ENCODE results near the gene CLEC4G. TPM values are rescaled to one million over a fixed set of nuclear protein-coding genes. Genes with fewer than 3 reads are reported as not detected.

The CLEC4G gene
- polyA plus RNA-seq, 1 donor from 2014 or later, result not detected

DNA sequence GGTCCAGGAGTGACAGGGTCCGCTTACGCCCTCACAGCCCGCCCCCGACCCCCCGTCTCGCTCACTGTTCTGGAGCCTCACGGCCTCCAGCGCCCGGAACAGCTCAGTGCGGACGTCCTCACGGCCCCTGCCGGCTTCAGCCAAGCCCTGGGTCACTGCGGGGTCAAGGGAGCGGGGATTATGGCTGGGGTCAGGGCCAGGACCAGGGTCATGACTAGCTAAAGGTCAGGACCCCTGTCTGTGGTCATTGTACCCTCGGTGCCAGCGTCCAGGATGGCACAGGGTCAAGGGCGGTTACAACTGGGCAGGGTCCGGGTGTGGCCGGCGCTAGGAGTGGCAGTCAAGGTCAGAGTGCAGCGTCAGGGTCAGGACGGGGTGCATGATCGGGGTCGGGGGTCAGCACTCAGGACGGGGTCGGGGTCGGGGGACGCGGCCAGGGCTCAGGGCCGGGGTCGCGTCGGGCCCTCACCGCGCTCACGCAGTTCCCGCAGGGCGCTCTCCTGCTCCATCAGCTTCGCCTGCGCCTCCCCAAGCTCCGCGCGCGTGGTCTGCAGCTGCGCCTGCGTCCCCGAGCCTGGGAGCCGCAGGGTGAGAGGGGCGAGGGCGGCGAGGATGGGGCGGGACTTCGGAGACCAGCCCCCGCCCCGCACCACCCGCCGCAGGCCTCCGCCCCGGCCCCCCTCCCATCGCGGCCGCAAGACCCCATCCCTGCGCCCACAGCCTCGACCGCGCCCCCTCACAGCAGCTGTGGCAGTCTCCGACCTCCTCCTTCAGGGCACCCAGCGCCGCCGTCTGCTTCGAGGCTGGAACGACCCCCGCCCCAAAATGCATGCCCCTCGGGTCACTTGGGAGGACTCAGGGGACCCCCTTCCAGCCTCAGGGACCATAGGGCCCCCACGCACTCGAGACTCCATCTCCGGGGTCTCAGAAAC lies 1.4 kb downstream of the CLEC4G start:
- Histone ChIP-seq H3K9me3 (ENCODE audit: low read length) (no peaks in the 10 kb centered on the region), H3F3A (ENCODE audit: insufficient read depth, low read length, poor library complexity, severe bottlenecking) (no peaks in the 10 kb centered on the region), H3K4me3 (ENCODE audit: low read length) (peak overlapping the region; percentile 41), H2AFZ (ENCODE audit: low read depth, low read length) (no peak overlapping the region), H3K9ac (ENCODE audit: low read length) (no peak overlapping the region), H3K79me2 (replicated peaks; ENCODE audit: insufficient read depth, low read length) (no peaks in the 10 kb centered on the region), H3K4me2 (ENCODE audit: low read length) (no peak overlapping the region), H3K36me3 (ENCODE audit: insufficient read depth, low read length) (no peaks in the 10 kb centered on the region), H3K27me3 (ENCODE audit: insufficient read depth, low read depth, low read length) (peaks cover 66% of the 10 kb centered on the region), H4K20me1 (ENCODE audit: insufficient read depth) (no peaks in the 10 kb centered on the region), H3K27ac (ENCODE audit: low read length) (no peak overlapping the region), H3K9me2 (ENCODE audit: insufficient read depth, low read length) (no peaks in the 10 kb centered on the region)
- TF ChIP-seq, protein P1, sequence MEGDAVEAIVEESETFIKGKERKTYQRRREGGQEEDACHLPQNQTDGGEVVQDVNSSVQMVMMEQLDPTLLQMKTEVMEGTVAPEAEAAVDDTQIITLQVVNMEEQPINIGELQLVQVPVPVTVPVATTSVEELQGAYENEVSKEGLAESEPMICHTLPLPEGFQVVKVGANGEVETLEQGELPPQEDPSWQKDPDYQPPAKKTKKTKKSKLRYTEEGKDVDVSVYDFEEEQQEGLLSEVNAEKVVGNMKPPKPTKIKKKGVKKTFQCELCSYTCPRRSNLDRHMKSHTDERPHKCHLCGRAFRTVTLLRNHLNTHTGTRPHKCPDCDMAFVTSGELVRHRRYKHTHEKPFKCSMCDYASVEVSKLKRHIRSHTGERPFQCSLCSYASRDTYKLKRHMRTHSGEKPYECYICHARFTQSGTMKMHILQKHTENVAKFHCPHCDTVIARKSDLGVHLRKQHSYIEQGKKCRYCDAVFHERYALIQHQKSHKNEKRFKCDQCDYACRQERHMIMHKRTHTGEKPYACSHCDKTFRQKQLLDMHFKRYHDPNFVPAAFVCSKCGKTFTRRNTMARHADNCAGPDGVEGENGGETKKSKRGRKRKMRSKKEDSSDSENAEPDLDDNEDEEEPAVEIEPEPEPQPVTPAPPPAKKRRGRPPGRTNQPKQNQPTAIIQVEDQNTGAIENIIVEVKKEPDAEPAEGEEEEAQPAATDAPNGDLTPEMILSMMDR (IDR thresholded peaks at IDR 0.05; ENCODE audit: poor library complexity, severe bottlenecking), result no peak
- no peak for TF ChIP-seq SMC3 (conservative IDR thresholded peaks at IDR 0.05; ENCODE audit: poor library complexity)
- no peak for TF ChIP-seq RAD21 (conservative IDR thresholded peaks at IDR 0.05)
- TF ChIP-seq EZH2 (IDR thresholded peaks at IDR 0.05; ENCODE audit: borderline replicate concordance, insufficient read depth, low read length, poor library complexity, severe bottlenecking), result no peak
- TF ChIP-seq POLR2AphosphoS5 (IDR thresholded peaks at IDR 0.05), result no peak
- no peak for TF ChIP-seq MXI1 (conservative IDR thresholded peaks at IDR 0.05; ENCODE audit: poor library complexity, severe bottlenecking)
- TF ChIP-seq, protein P2, sequence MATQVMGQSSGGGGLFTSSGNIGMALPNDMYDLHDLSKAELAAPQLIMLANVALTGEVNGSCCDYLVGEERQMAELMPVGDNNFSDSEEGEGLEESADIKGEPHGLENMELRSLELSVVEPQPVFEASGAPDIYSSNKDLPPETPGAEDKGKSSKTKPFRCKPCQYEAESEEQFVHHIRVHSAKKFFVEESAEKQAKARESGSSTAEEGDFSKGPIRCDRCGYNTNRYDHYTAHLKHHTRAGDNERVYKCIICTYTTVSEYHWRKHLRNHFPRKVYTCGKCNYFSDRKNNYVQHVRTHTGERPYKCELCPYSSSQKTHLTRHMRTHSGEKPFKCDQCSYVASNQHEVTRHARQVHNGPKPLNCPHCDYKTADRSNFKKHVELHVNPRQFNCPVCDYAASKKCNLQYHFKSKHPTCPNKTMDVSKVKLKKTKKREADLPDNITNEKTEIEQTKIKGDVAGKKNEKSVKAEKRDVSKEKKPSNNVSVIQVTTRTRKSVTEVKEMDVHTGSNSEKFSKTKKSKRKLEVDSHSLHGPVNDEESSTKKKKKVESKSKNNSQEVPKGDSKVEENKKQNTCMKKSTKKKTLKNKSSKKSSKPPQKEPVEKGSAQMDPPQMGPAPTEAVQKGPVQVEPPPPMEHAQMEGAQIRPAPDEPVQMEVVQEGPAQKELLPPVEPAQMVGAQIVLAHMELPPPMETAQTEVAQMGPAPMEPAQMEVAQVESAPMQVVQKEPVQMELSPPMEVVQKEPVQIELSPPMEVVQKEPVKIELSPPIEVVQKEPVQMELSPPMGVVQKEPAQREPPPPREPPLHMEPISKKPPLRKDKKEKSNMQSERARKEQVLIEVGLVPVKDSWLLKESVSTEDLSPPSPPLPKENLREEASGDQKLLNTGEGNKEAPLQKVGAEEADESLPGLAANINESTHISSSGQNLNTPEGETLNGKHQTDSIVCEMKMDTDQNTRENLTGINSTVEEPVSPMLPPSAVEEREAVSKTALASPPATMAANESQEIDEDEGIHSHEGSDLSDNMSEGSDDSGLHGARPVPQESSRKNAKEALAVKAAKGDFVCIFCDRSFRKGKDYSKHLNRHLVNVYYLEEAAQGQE (IDR thresholded peaks at IDR 0.05; ENCODE audit: borderline replicate concordance), result no peak
- no peak for TF ChIP-seq TAF1 (IDR thresholded peaks at IDR 0.05; ENCODE audit: low read depth)
- TF ChIP-seq EP300 (conservative IDR thresholded peaks at IDR 0.05; ENCODE audit: poor library complexity, severe bottlenecking), result no peak

DNA sequence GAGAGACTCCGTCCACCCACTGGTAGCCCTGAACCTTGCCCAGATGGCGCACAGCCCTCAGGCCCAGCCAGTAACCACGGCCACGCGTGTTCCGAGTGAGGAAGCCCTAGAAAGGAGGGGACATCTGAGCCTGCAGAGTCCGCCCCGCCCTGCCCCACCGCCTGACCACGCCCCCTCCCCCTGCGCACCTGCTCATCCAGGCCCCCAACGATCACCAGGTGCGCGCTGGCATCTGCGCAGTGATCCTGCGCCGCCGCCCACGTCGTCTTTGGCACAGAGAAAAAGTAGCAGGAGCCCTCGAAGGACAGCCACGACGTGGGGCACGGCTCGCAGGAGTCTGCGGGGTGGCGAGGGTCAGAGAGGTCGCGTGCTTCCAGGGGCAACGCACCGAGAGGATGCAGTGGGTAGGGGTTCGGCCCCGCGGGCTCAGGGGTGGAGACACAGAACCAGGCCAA lies 2.1 kb downstream of the CLEC4G start:
- no peak overlapping the region for H3K4me2 ChIP-seq (ENCODE audit: low read length)
- no peaks in the 10 kb centered on the region for H3F3A ChIP-seq (ENCODE audit: insufficient read depth, low read length, poor library complexity, severe bottlenecking)
- TF ChIP-seq TAF1 (IDR thresholded peaks at IDR 0.05; ENCODE audit: low read depth), result no peak
- no peak for TF ChIP-seq MXI1 (conservative IDR thresholded peaks at IDR 0.05; ENCODE audit: poor library complexity, severe bottlenecking)
- no peak for TF ChIP-seq SMC3 (conservative IDR thresholded peaks at IDR 0.05; ENCODE audit: poor library complexity)
- TF ChIP-seq, protein P1 (IDR thresholded peaks at IDR 0.05; ENCODE audit: poor library complexity, severe bottlenecking), result no peak
- no peak overlapping the region for H3K4me3 ChIP-seq (ENCODE audit: low read length)
- H3K27ac ChIP-seq (ENCODE audit: low read length), result no peak overlapping the region
- H2AFZ ChIP-seq (ENCODE audit: low read depth, low read length), result no peak overlapping the region
- H3K79me2 ChIP-seq (replicated peaks; ENCODE audit: insufficient read depth, low read length), result no peaks in the 10 kb centered on the region
- no peaks in the 10 kb centered on the region for H3K9me3 ChIP-seq (ENCODE audit: low read length)
- no peaks in the 10 kb centered on the region for H3K36me3 ChIP-seq (ENCODE audit: insufficient read depth, low read length)
- H3K27me3 ChIP-seq (ENCODE audit: insufficient read depth, low read depth, low read length), result peaks cover 63% of the 10 kb centered on the region
- H4K20me1 ChIP-seq (ENCODE audit: insufficient read depth), result no peaks in the 10 kb centered on the region
- H3K9ac ChIP-seq (ENCODE audit: low read length), result no peak overlapping the region
- H3K9me2 ChIP-seq (ENCODE audit: insufficient read depth, low read length), result no peaks in the 10 kb centered on the region

All from neural cell (in vitro differentiated cells).